RWPE2 (cell line): ENCODE data around the gene PTEN.

Source experiments
- ATAC-seq: fragments of 200-7000 bp; cut with Tn5 transposase; 3 replicates; pipeline ENCODE4 v1.9.1; 2021; ENCODE audit warnings: low read depth
- DNase-seq: peaks from one replicate; pipeline ENCODE4 v3.0.0-alpha.2; 2020; ENCODE audit warnings: low spot score
- H3K27ac ChIP-seq: fragments of 450-650 bp; 2 replicates; pipeline ENCODE4 v1.5.1; 2017; ENCODE audit warnings: mild to moderate bottlenecking; ENCODE audit not compliant: poor library complexity, severe bottlenecking
- H3K27me3 ChIP-seq: fragments of 250-450 bp; sonication (Bioruptor Pico); 2 replicates; pipeline ENCODE4 v1.5.1; 2021; ENCODE audit warnings: mild to moderate bottlenecking, moderate library complexity; ENCODE audit not compliant: insufficient read depth, poor library complexity, severe bottlenecking
- H3K36me3 ChIP-seq: fragments of 250-450 bp; sonication (Bioruptor Pico); 2 replicates; pipeline ENCODE4 v1.5.1; 2020; ENCODE audit warnings: low read depth, mild to moderate bottlenecking, moderate library complexity
- H3K4me1 ChIP-seq: fragments of 250-450 bp; sonication (Bioruptor Pico); 2 replicates; pipeline ENCODE4 v1.5.1; 2021; ENCODE audit warnings: mild to moderate bottlenecking, moderate library complexity; ENCODE audit not compliant: insufficient read depth, poor library complexity, severe bottlenecking
- H3K4me3 ChIP-seq: fragments of 250-450 bp; sonication (Bioruptor Pico); 2 replicates; pipeline ENCODE4 v1.5.1; 2021; ENCODE audit warnings: mild to moderate bottlenecking, moderate library complexity; ENCODE audit not compliant: severe bottlenecking
- H3K9me3 ChIP-seq: fragments of 250-450 bp; sonication (Bioruptor Pico); 2 replicates; pipeline ENCODE4 v1.5.1; 2021; ENCODE audit warnings: mild to moderate bottlenecking, moderate library complexity; ENCODE audit not compliant: severe bottlenecking
- CTCF ChIP-seq: fragments of 450-650 bp; IDR thresholded peaks from one replicate; pipeline ENCODE4 v1.5.1; 2017; ENCODE audit warnings: mild to moderate bottlenecking, moderate library complexity; ENCODE audit not compliant: poor library complexity, severe bottlenecking

The PTEN gene

DNA sequence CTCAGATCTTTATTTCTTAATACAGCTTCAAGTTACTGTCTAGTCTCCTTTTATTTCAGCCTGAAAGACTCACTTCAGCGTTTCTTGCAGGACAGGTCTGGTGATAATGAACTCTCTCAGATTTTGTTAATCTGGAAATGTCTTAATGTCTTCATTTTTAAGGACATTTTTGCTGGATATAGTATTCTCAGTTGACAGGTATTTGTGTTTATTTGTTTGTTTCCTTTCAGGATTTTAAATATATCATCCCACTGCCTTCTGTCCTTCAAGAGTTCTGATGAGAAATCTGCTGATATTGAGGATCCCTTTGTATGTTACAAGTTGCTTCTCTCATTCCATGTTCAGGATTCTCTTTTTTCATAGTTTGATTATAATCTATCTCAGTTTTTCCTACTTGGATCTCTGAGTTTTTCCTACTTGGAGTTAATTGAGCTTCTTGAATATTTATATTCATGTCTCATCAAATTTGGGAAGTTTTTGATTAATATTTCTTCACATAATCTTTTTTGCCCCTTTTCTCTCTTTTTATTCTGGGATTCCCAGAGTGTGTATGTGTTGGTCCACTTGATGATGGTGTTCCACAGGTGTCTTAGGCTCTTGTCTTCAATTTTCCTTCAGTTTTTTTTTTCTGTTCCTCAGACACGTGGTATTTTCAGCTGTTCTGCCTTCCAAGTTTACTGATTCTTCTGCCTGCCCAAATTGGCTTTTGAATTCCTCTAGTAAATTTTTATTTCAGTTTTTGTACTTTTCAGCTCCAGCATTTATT, 49.9 kb downstream of the PTEN start:
- no peak for ATAC-seq

GRCh38 chr10:87915406-87915805, 52.0 kb downstream of the PTEN start:
- Histone ChIP-seq H3K36me3 (peaks cover 41% of the 10 kb centered on the region), H3K9me3 (peaks cover 18% of the 10 kb centered on the region), H3K27ac (peak overlapping the region; percentile 45), H3K4me3 (no peak overlapping the region), H3K4me1 (peaks cover 27% of the 10 kb centered on the region), H3K27me3 (no peaks in the 10 kb centered on the region)
- no peak for TF ChIP-seq CTCF
- ATAC-seq (no peak), DNase-seq (no peak)

More for the DNA sequence above, 49.9 kb downstream of the PTEN start:
- no peak overlapping the region for H3K27ac ChIP-seq
- TF ChIP-seq CTCF: no peak
- H3K27me3 ChIP-seq: no peaks in the 10 kb centered on the region
- peaks cover 29% of the 10 kb centered on the region for H3K36me3 ChIP-seq
- H3K4me1 ChIP-seq: peaks cover 24% of the 10 kb centered on the region
- peaks cover 18% of the 10 kb centered on the region for H3K9me3 ChIP-seq
- no peak overlapping the region for H3K4me3 ChIP-seq
- DNase-seq: no peak

- peaks cover 18% of the 10 kb centered on the region for H3K9me3 ChIP-seq
- TF ChIP-seq CTCF: no peak
- H3K4me3 ChIP-seq: no peak overlapping the region
- H3K27ac ChIP-seq: peak overlapping the region; percentile 45
- DNase-seq (no peak), ATAC-seq (peak; percentile 53; the same call in 1 of the 3 replicates)
- peaks cover 40% of the 10 kb centered on the region for H3K36me3 ChIP-seq
- no peaks in the 10 kb centered on the region for H3K27me3 ChIP-seq
- peaks cover 27% of the 10 kb centered on the region for H3K4me1 ChIP-seq
Observed at GRCh38 chr10:87915989-87916388, 52.6 kb downstream of the PTEN start.

GRCh38 chr10:87916515-87916914, 53.1 kb downstream of the PTEN start:
- Histone ChIP-seq H3K27ac (peak overlapping the region; percentile 45), H3K4me3 (no peak overlapping the region), H3K27me3 (no peaks in the 10 kb centered on the region), H3K9me3 (peaks cover 16% of the 10 kb centered on the region), H3K36me3 (peaks cover 35% of the 10 kb centered on the region), H3K4me1 (peaks cover 27% of the 10 kb centered on the region)
- TF ChIP-seq CTCF: no peak
- ATAC-seq (peak; percentile 29; the same call in 2 of the 3 replicates), DNase-seq (no peak)

DNA sequence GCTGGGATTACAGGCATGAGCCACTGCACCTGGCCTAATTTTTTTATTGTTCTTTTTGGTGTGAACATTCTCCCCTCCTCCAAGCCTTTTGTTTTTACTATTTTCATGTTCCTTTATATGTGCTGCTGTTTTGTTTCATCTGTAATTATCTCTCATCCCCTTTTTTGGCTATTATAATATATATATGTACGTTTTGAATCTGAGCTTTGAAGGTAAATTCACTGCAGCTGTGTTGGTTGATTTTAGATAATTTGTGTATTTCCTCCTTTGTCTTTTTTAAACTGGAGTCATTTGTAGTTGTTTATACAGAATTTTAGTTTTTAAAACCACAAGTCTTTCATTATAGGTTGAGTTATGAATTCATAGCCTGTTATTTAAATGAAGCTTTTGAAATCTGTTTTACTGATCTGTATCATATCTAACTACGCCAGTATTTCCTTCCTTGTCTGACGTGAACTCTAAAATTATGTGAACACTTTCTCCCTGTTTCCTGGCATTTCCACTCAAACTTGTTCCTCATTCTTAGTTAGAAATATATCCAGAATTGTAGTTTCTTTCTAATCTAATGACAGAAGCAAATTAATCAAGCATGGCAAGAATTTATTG, 54.9 kb downstream of the PTEN start:
- H3K4me3 ChIP-seq: no peak overlapping the region
- H3K9me3 ChIP-seq: peaks cover 3% of the 10 kb centered on the region
- DNase-seq: no peak
- peaks cover 27% of the 10 kb centered on the region for H3K4me1 ChIP-seq
- ATAC-seq: no peak
- H3K27me3 ChIP-seq: no peaks in the 10 kb centered on the region
- H3K27ac ChIP-seq: no peak overlapping the region
- peaks cover 24% of the 10 kb centered on the region for H3K36me3 ChIP-seq
- no peak for TF ChIP-seq CTCF
